Hair follicular keratinocyte (primary cell): ENCODE data around the gene FPGS. TPM values are rescaled to one million over a fixed set of nuclear protein-coding genes. Genes with fewer than 3 reads are reported as not detected.

Experiments used
- total RNA-seq: library from RNA; depleted of rRNA; stranded (reverse); fragments of >200 nt; gene quantifications from 2 replicates; pipeline ENCODE4 v1.2.3, GENCODE V29; 2015

FPGS gene
- total RNA-seq = 74.0 and 76.5 TPM in 2 replicates

GRCh38 chr9:127802576-127803443, at the start of gene FPGS:
TSS of gene FPGS (plus strand) at chr9:127802882. CDS start at chr9:127802925, 43 bp downstream.

GRCh38 chr9:127778280-127779135, 24.2 kb upstream of the FPGS start, which contains the start of gene SH2D3C:
TSS of gene SH2D3C (minus strand) at chr9:127778666. CDS start at chr9:127778627, 39 bp downstream.

GRCh38 chr9:127785933-127786772, 16.5 kb upstream of the FPGS start, which contains the start of gene CDK9:
TSS of gene CDK9 (plus strand) at chr9:127786034. CDS start at chr9:127786149, 115 bp downstream.

GRCh38 chr9:127854184-127854806, 51.6 kb downstream of the FPGS start, which contains the start of gene ENG:
TSS of gene ENG (minus strand) at chr9:127854658. CDS start at chr9:127854355, 303 bp downstream.

Other genes starting within 250 kb of the FPGS start
- 31.7 and 46.0 TPM in 2 replicates for gene STXBP1, start 190.6 kb upstream of the FPGS start, total RNA-seq
- gene CFAP157, start 95.9 kb upstream of the FPGS start, total RNA-seq = not detected in 2 replicates
- 66.5 and 76.0 TPM in 2 replicates for gene PTRH1, start 87.2 kb upstream of the FPGS start, total RNA-seq
- not detected in 2 replicates for gene TTC16, start 86.8 kb upstream of the FPGS start, total RNA-seq
- gene TOR2A, start 67.6 kb upstream of the FPGS start, total RNA-seq = 9.9 and 16.0 TPM in 2 replicates
- 0.15 and 0.23 TPM in 2 replicates for gene SH2D3C, start 24.2 kb upstream of the FPGS start, total RNA-seq
- 25.4 and 28.7 TPM in 2 replicates for gene CDK9, start 16.8 kb upstream of the FPGS start, total RNA-seq
- 6.2 and 9.6 TPM in 2 replicates for gene ENG, start 51.8 kb downstream of the FPGS start, total RNA-seq
- 34.4 and 45.3 TPM in 2 replicates for gene AK1, start 74.8 kb downstream of the FPGS start, total RNA-seq
- gene ST6GALNAC6, start 96.7 kb downstream of the FPGS start, total RNA-seq = 25.8 and 35.7 TPM in 2 replicates
- 36.4 and 42.8 TPM in 2 replicates for gene ST6GALNAC4, start 114.2 kb downstream of the FPGS start, total RNA-seq
- 10.2 and 21.9 TPM in 2 replicates for gene PIP5KL1, start 127.9 kb downstream of the FPGS start, total RNA-seq
- 13.4 and 20.5 TPM in 2 replicates for gene DPM2, start 135.0 kb downstream of the FPGS start, total RNA-seq
- gene EEIG1, start 178.1 kb downstream of the FPGS start, total RNA-seq = 2.6 and 2.7 TPM in 2 replicates